NB4 (cell line): ENCODE measurements around the gene SMAD5.

Source experiments
- CTCF ChIP-seq: IDR thresholded peaks from one replicate; pipeline ENCODE4 v1.5.1; 2012; ENCODE audit warnings: low read depth, low read length
- MAX ChIP-seq: IDR thresholded peaks from 2 replicates; pipeline ENCODE4 v1.6.1; 2011; ENCODE audit warnings: low read depth, low read length
- POLR2A ChIP-seq: IDR thresholded peaks from 2 replicates; pipeline ENCODE4 v1.6.1; 2011; ENCODE audit warnings: mild to moderate bottlenecking; ENCODE audit not compliant: insufficient read length; ENCODE audit errors: extremely low read depth

- TF ChIP-seq CTCF (no peak), POLR2A (no peak), MAX (no peak)
Measured at GRCh38 chr5:136210259-136210658, 77.6 kb downstream of the SMAD5 start.
